Tibial nerve (tissue), 4 donors: Measurements from ENCODE around the gene OLFML3. TPM values are rescaled to one million over a fixed set of nuclear protein-coding genes. Genes with fewer than 3 reads are reported as not detected.

Experiments used
- DNase-seq, 2 donors: peaks; one replicate each; pipeline ENCODE4 v3.0.0-alpha.2; 2019; ENCODE audit warnings: low spot score in 2 of 2
- H3K27ac ChIP-seq, 4 donors: fragments of 200-600 bp; sonication (generic) in 3 of 4; one replicate each; pipeline ENCODE4 v1.5.1; 2017 to 2019; ENCODE audit warnings: mild to moderate bottlenecking in 1 of 4
- H3K27me3 ChIP-seq, 2 donors: fragments of 200-600 bp; sonication (generic) in 1 of 2; one replicate each; pipeline versions ENCODE4 v1.5.1 to v1.6.0; 2017 to 2019
- H3K36me3 ChIP-seq, 3 donors: fragments of 200-600 bp; sonication (generic); one replicate each; pipeline ENCODE4 v1.5.1; 2018 to 2019
- H3K4me1 ChIP-seq, 4 donors: fragments of 200-600 bp; sonication (generic) in 3 of 4; one replicate each; pipeline ENCODE4 v1.5.1; 2017 to 2019
- H3K4me3 ChIP-seq, 4 donors: fragments of 200-600 bp; sonication (generic) in 3 of 4; one replicate each; pipeline ENCODE4 v1.5.1; 2017 to 2019; ENCODE audit warnings: mild to moderate bottlenecking in 1 of 4, moderate library complexity in 1 of 4
- H3K9me3 ChIP-seq, 4 donors: fragments of 200-600 bp; sonication (generic) in 3 of 4; one replicate each; pipeline ENCODE4 v1.5.1; 2017 to 2019
- EP300 ChIP-seq, 2 donors: sonication (generic); formaldehyde crosslinking; IDR thresholded peaks; one replicate each; pipeline ENCODE4 v1.6.1; 2017; ENCODE audit warnings: antibody characterized with exemption in 2 of 2, mild to moderate bottlenecking in 1 of 2
- POLR2A ChIP-seq, 2 donors: fragments of 450-650 bp; IDR thresholded peaks; one replicate each; pipeline ENCODE4 v1.6.1; 2017; ENCODE audit warnings: antibody characterized with exemption in 2 of 2, mild to moderate bottlenecking in 2 of 2, moderate library complexity in 2 of 2
- WGBS, 2 donors: methylation state at CpG; one replicate each; pipeline ENCODE4 v1.1.5; 2018; 5-methylcytosine and 5-hydroxymethylcytosine counted together
- total RNA-seq, 4 donors: library from RNA; depleted of rRNA; stranded (reverse); fragments of >200 nt; gene quantifications; one replicate each; pipeline ENCODE4 v1.1.0, GENCODE V29; 2016
- TF ChIP-seq, protein P1 (sequence below), 5 experiments: fragments of 200-600 bp in 3 of 5; fragments of 450-650 bp in 2 of 5; sonication (generic) in 3 of 5; IDR thresholded peaks; one replicate each; pipeline ENCODE4 v1.5.1; 2016 to 2019; ENCODE audit warnings: antibody characterized with exemption in 5 of 5, mild to moderate bottlenecking in 3 of 5, moderate library complexity in 2 of 5

The OLFML3 gene
- total RNA-seq, 4 donors from 2014 or later, result 19.2 to 168 (median 50.0) TPM

DNA sequence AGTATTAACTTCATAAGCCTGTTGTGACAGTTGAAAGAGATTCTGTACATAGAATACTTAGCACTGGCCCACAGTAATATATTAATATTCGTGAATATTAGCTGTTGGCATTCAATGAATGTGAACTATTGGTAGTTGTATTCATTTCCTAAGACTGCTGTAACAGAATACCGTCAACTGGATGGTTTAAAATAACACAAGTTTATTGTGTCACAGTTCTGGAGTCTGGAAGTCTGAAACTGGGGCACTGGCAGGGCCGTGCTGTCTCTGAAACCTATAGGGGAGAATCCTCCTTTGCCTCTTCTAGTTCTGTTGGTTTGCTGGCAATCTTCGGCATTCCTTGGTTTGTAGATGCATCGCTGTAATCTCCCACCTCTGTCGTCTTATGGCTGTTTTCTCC lies 47.5 kb downstream of the OLFML3 start:
- Histone ChIP-seq H3K4me1 (no peaks in the 10 kb centered on the region), H3K27me3 (no peaks in the 10 kb centered on the region), H3K4me3 (no peak overlapping the region), H3K36me3 (no peaks in the 10 kb centered on the region), H3K9me3 (no peaks in the 10 kb centered on the region), H3K27ac (no peak overlapping the region)
- 68 to 82% methylated on average over 6 of the region's 6 CpGs for WGBS, 2 donors
- no peak for DNase-seq
- no peak for TF ChIP-seq EP300 (IDR thresholded peaks at IDR 0.05)
- TF ChIP-seq, protein P1, sequence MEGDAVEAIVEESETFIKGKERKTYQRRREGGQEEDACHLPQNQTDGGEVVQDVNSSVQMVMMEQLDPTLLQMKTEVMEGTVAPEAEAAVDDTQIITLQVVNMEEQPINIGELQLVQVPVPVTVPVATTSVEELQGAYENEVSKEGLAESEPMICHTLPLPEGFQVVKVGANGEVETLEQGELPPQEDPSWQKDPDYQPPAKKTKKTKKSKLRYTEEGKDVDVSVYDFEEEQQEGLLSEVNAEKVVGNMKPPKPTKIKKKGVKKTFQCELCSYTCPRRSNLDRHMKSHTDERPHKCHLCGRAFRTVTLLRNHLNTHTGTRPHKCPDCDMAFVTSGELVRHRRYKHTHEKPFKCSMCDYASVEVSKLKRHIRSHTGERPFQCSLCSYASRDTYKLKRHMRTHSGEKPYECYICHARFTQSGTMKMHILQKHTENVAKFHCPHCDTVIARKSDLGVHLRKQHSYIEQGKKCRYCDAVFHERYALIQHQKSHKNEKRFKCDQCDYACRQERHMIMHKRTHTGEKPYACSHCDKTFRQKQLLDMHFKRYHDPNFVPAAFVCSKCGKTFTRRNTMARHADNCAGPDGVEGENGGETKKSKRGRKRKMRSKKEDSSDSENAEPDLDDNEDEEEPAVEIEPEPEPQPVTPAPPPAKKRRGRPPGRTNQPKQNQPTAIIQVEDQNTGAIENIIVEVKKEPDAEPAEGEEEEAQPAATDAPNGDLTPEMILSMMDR (IDR thresholded peaks at IDR 0.05), result no peak
- no peak for TF ChIP-seq POLR2A (IDR thresholded peaks at IDR 0.05)

Other genes with a start within 250 kb of the OLFML3 start
- 10 to 100 TPM; 11.3 to 23.3 (median 17.9) TPM for gene PHTF1, start 220.0 kb upstream of the OLFML3 start, total RNA-seq
- gene RSBN1, start 167.0 kb upstream of the OLFML3 start, total RNA-seq, result 10 to 100 TPM; 18.9 to 33.9 (median 28.7) TPM
- gene PTPN22, start 107.8 kb upstream of the OLFML3 start, total RNA-seq, result 1 to 10 TPM; 2.3 to 4.9 (median 3.5) TPM
- under 1 TPM; 0.22 to 0.63 (median 0.35) TPM for gene BCL2L15, start 91.9 kb upstream of the OLFML3 start, total RNA-seq
- gene AP4B1, start 74.7 kb upstream of the OLFML3 start, total RNA-seq, result 10 to 100 TPM; 22.1 to 39.9 (median 34.5) TPM
- 1 to 10 TPM; 3.5 to 7.2 (median 4.3) TPM for gene DCLRE1B, start 74.1 kb upstream of the OLFML3 start, total RNA-seq
- gene HIPK1, start 50.1 kb upstream of the OLFML3 start, total RNA-seq, result 10 to 100 TPM; 42.3 to 63.4 (median 53.0) TPM
- gene SYT6, start 174.4 kb downstream of the OLFML3 start, total RNA-seq, result under 1 TPM in 2 of 4 donors, not detected in 2; 0.30 to 0.44 TPM